MM.1S (cell line): ENCODE data around the gene NACAD.

ENCODE experiments used
- EZH2 ChIP-seq: fragments of 300-600 bp; sonication (generic); optimal IDR thresholded peaks from 2 replicates; pipeline ENCODE3; 2017; ENCODE audit warnings: low read depth, mild to moderate bottlenecking, antibody characterized with exemption, low read length, mixed read lengths
- EZH2phosphoT487 ChIP-seq: fragments of 300-600 bp; sonication (generic); IDR thresholded peaks from 2 replicates; pipeline ENCODE4 v1.6.1; 2018; ENCODE audit warnings: antibody characterized with exemption, low read length

- TF ChIP-seq EZH2phosphoT487 (no peak), EZH2 (no peak)
Measured at GRCh38 chr7:45085619-45086200, 3.1 kb downstream of the NACAD start.
